T-helper 1 cell treated with Interleukin-12 subunit alpha and Interleukin-12 subunit beta and Interleukin-4 antibody, amounts not matched to agents 30 μg/mL and 1 μg/mL, for 36 hours (primary cell): Measurements from ENCODE around the gene HMX1.

ENCODE experiments used
- H3K27ac Mint-ChIP-seq: one replicate; pipeline ENCODE4 v1.8.0; 2021; ENCODE audit warnings: mild to moderate bottlenecking, mixed read lengths
- H3K27me3 Mint-ChIP-seq: one replicate; pipeline ENCODE4 v1.8.0; 2021; ENCODE audit warnings: low read depth, mixed read lengths
- H3K36me3 Mint-ChIP-seq: one replicate; pipeline ENCODE4 v1.8.0; 2021; ENCODE audit warnings: low read depth, mixed read lengths
- H3K4me1 Mint-ChIP-seq: one replicate; pipeline ENCODE4 v1.8.0; 2021; ENCODE audit warnings: low read depth, mixed read lengths
- H3K4me3 Mint-ChIP-seq: one replicate; pipeline ENCODE4 v1.8.0; 2021; ENCODE audit warnings: mild to moderate bottlenecking, moderate library complexity, mixed read lengths
- H3K9me3 Mint-ChIP-seq: one replicate; pipeline ENCODE4 v1.8.0; 2021; ENCODE audit warnings: mixed read lengths

Gene HMX1

DNA sequence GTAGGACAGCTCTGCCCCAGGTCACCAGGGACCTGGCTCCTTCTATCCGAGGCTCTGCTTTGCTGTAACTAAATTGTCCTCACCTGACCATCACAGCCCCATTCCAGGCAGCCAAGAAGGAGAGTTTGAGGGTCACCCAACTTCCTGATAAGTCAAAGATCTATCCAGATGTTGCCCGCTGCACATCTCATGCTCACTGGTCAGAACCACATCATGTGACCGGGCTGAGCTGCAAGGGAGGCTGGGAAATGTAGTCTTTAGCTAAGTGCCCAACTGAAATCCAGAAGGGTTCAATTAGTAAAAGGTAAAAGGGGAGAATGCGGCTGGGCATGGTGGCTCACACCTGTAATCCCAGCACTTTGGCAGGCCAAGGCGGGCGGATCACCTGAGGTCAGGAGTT, 18.4 kb downstream of the HMX1 start:
- Mint-ChIP-seq H3K36me3 (no peaks in the 10 kb centered on the region), H3K9me3 (no peaks in the 10 kb centered on the region), H3K27me3 (peaks cover 38% of the 10 kb centered on the region)

DNA sequence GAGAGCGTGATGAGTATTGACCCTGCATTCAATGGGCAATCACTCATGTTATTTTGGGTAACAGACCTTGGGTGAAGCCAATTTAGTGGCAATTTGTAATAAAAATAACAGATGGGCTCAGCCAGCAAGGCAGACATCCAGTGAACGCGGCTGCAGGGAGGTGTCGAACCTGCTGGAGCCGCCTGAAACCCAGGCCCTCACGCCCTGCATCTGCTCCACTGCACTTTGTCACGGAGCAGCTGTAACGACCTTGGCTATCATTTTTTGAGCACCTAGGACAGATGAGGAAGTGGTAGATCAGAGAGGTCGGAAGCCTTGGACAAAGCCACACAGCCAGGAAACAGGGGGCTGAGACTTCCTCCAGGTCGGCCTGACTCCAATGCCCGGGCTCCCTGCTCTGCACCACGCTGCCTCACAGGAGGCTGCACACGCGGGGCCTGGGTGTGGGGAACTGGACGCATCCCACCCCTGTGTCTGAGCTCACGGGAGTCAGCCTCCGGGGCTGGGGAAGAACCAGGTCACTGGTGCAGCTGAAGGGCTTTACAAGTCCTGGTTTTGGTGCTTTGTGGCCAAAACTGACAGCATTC, 19.4 kb downstream of the HMX1 start:
- H3K4me1 Mint-ChIP-seq, result no peaks in the 10 kb centered on the region
- H3K27me3 Mint-ChIP-seq, result peaks cover 31% of the 10 kb centered on the region
- no peak overlapping the region for H3K27ac Mint-ChIP-seq
- no peaks in the 10 kb centered on the region for H3K9me3 Mint-ChIP-seq
- H3K36me3 Mint-ChIP-seq, result no peaks in the 10 kb centered on the region
- no peak overlapping the region for H3K4me3 Mint-ChIP-seq

More for the DNA sequence above, 18.4 kb downstream of the HMX1 start:
- no peak overlapping the region for H3K27ac Mint-ChIP-seq
- H3K4me1 Mint-ChIP-seq, result no peaks in the 10 kb centered on the region
- H3K4me3 Mint-ChIP-seq, result no peak overlapping the region

DNA sequence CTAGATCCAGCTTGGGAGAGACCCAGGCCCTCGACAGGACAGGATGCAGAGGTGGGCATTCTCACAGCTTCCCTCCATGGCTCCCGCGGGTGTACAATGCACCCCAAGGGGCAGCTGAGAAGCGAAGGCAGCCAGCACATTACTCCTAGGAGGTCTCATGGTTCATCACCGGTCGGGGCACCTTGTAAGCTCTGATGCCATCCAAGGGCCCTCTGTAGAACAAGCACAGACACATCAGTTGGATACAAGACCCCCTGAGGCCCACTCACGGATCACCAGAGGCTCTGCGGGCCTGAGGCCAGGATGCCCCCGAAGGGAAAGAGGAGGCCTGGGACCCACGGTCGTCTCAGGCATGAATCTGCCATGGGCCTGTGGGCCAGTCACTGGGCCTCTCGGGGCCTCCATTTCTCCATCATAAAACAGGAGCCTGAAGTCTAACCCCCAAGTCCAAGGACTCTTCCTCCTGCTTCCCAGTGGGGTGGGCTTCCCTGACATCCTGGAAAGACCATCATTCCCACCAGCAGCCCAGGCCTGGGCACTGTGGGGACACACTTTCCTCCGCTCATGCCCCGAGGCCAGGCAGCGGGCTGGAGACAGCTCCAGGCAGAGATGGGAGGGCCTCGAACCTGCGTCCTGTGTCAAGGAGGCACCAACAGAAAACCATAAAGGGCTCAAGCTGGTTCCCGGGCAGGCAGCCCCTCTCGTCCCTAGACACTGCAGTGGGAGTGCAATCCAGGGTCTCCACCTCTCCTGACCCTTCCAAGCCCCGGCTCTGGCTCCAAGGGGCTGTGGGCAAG, 20.1 kb downstream of the HMX1 start:
- H3K27ac Mint-ChIP-seq, result no peak overlapping the region
- H3K4me1 Mint-ChIP-seq, result no peaks in the 10 kb centered on the region
- no peaks in the 10 kb centered on the region for H3K36me3 Mint-ChIP-seq
- H3K9me3 Mint-ChIP-seq, result no peaks in the 10 kb centered on the region
- peaks cover 26% of the 10 kb centered on the region for H3K27me3 Mint-ChIP-seq
- no peak overlapping the region for H3K4me3 Mint-ChIP-seq

DNA sequence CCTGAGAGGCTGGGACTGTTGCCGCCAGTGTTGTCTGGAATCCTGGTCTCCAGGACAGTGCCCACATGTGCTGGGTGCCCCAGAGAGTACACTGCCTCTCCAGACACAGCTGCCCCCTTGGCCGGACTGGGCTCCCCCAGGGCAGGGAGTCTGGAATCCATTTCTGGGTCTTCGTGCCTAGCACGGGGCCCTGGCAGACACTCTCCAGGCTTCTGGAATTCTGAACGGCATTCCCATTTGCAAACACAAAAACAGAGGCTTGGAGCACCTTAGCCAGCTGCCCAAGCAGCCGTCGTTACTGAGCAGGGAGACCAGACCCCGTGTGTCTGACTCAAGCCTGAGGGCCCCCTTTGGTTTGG, 20.8 kb downstream of the HMX1 start:
- no peaks in the 10 kb centered on the region for H3K9me3 Mint-ChIP-seq
- H3K27me3 Mint-ChIP-seq, result peaks cover 19% of the 10 kb centered on the region
- no peaks in the 10 kb centered on the region for H3K4me1 Mint-ChIP-seq
- H3K27ac Mint-ChIP-seq, result no peak overlapping the region
- H3K36me3 Mint-ChIP-seq, result no peaks in the 10 kb centered on the region
- no peak overlapping the region for H3K4me3 Mint-ChIP-seq

DNA sequence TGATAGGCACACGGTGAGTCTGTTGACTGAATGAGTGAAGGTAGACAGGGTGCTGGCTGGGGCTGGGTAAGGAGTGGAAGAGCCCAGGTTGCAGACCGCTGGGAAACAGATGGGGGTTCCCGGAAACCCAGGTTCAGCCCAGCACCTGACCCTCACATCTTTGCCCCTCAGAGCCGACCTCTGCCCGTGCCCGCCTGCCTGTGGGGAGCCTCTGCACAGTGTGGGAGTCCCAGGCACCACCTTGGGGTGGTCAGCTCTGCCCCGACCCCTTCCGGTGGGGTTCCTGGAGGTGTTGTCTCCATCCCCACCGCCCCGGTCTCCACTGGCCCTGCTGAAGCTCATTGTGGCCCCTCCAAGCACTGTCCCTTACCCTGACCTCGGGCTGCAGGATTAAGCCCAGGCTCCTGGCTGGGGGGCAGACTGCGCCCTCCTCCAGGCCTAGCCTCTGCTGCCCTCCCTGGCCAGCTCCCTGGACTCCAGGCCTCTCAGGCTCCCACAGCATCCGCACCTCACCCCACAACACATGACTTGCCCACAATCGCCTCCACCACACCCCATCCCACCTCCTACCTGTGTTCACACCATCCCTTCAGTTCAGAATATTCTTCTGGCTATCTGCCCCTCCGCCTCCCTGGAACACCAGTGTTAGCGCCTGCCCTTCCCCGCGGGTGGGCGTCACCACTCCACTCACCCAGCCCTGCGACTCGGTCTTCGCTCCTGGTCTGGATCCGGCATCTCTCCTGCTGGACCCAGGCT, 21.4 kb downstream of the HMX1 start:
- no peak overlapping the region for H3K4me3 Mint-ChIP-seq
- no peaks in the 10 kb centered on the region for H3K9me3 Mint-ChIP-seq
- no peaks in the 10 kb centered on the region for H3K36me3 Mint-ChIP-seq
- H3K27me3 Mint-ChIP-seq, result peaks cover 13% of the 10 kb centered on the region
- no peaks in the 10 kb centered on the region for H3K4me1 Mint-ChIP-seq
- no peak overlapping the region for H3K27ac Mint-ChIP-seq

DNA sequence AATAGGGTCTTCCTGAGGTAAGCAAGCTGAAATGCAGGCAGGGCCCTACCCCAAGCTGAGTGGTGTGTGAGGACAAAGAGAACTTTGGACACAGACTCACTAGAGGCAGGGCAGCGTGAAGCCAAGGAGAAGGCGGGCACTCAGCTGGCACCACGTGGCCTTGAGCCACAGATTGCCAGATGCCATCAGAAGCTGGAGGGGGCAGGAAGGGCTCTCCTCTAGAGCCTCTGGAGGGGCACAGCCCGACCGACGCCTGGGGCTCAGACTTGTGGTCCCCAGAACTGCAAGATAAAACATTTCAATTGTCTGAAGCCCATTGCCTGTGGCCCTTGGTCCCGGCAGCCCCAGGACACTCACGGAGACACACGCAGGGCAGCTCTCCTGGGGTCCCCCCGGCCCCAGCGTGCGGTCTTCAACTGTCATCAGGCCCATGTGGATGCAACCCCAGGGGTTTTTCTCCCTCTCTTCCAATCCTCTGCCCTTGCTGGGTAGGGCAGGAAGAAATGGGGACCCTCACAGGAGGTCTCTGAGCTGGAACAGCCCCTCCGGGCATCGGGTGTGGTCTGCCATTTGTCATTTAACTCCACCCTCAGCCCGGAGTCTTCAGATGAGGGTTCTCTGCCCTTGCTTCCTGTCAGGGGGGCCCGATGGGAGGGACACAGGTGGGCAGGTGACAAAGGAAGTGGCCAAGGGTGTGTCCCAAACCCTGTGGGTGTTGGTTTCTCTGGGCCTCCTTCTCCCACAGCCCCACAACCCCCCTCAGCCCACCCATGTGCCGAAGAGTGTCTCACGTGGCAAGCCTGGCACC, 22.2 kb downstream of the HMX1 start:
- no peaks in the 10 kb centered on the region for H3K36me3 Mint-ChIP-seq
- H3K9me3 Mint-ChIP-seq, result no peaks in the 10 kb centered on the region
- H3K4me1 Mint-ChIP-seq, result no peaks in the 10 kb centered on the region
- no peak overlapping the region for H3K27ac Mint-ChIP-seq
- no peak overlapping the region for H3K4me3 Mint-ChIP-seq
- H3K27me3 Mint-ChIP-seq, result peaks cover 6% of the 10 kb centered on the region

DNA sequence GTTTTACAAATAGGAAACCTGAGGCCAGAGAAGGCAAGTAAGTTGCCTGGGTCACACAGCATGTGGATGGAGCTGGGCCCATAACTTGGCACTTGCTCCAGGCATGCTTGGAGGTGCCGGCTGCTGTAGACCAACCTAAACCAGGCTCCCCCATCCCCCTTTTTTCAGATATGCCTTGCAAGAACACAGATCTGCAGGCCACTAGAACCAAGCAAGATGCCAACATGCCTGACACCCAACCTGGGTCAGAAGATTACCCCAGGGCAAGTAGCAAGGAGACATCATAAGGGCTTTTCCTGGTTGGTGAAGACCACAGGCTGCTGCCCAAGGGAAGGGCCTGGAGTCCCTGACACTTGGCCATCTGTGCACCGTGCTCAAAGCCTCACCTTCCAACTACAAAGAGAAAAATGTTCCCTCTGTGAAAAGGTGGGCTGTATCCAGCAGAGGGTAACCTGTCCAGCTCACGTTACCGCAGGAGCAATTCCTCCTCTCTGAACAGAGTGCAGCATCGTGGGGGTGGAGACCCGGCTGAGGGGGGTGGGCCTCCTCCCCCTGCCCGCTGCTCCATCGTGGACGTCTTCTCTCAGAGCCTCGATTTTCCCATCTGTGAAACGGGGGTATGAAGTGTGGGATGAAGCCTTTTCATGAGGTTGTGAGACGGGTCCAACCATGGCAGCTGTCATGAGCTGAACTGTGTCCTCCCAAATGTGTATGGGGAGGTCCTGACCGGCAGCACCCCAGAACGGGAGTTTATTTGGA, 23.0 kb downstream of the HMX1 start:
- no peaks in the 10 kb centered on the region for H3K9me3 Mint-ChIP-seq
- no peaks in the 10 kb centered on the region for H3K4me1 Mint-ChIP-seq
- no peak overlapping the region for H3K27ac Mint-ChIP-seq
- H3K4me3 Mint-ChIP-seq, result no peak overlapping the region
- peaks cover 4% of the 10 kb centered on the region for H3K27me3 Mint-ChIP-seq
- no peaks in the 10 kb centered on the region for H3K36me3 Mint-ChIP-seq

DNA sequence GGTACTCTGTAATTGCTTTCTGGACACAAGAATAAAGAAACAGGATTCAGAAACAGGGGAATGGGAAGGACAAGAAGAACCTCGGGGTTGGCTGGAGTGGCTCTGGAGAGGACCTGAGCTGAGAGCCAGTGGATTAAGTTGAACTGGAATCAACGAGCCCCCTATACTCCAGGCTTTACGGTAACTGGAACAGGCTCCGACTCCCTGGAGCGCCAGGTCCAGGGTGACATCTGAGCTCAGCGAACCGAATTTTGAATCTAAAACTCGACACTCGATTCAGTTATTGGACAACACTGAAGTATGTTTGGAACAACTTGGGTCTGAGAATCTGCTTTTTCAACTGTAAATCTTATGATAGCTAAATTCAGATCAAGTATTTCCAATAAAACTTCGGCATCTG, 23.9 kb downstream of the HMX1 start:
- H3K27me3 Mint-ChIP-seq, result no peaks in the 10 kb centered on the region
- H3K36me3 Mint-ChIP-seq, result no peaks in the 10 kb centered on the region
- H3K4me1 Mint-ChIP-seq, result no peaks in the 10 kb centered on the region
- H3K9me3 Mint-ChIP-seq, result no peaks in the 10 kb centered on the region
- no peak overlapping the region for H3K4me3 Mint-ChIP-seq
- H3K27ac Mint-ChIP-seq, result no peak overlapping the region

DNA sequence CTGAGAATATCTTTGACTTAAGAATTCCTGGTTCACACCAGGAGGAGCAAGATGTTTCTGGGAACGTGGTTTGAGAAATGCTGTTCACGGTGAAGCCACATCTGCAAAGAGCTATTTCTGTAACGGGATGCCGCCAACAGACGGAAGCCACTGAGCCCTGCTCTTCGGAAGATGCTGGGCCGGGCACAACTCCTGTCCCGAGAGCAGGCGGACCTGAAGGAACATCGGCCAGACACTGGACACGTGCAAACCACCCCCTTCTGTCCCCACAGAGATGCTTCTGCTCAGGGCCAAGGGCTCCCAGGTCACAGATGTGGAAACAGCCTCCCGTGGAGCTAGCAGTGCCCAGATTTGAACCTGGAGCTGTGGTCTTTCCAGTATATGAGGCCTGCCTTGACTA, 24.3 kb downstream of the HMX1 start:
- Mint-ChIP-seq H3K27ac (no peak overlapping the region), H3K27me3 (no peaks in the 10 kb centered on the region), H3K4me3 (no peak overlapping the region), H3K36me3 (no peaks in the 10 kb centered on the region), H3K9me3 (no peaks in the 10 kb centered on the region), H3K4me1 (no peaks in the 10 kb centered on the region)

DNA sequence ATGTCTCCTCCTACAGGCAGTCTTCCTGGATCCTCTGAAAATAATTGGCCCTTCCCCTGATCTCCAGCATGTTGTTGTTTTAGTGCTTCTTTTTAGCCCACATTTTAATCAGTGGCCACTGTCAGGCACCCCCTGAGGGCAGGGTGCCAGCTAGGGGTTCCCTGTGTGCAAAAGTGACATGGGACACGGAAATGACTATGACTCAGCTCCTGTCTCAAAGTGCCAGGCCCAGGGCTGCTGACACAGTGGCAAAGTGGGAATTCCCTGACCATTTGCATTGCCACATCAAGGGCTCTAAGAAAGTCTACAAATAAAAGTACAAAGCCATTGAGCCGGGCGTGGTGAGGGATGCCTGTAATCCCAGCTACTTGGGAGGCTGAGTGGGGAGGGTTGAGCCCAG, 24.8 kb downstream of the HMX1 start:
- Mint-ChIP-seq H3K9me3 (no peaks in the 10 kb centered on the region), H3K27me3 (no peaks in the 10 kb centered on the region), H3K36me3 (no peaks in the 10 kb centered on the region), H3K27ac (no peak overlapping the region), H3K4me1 (no peaks in the 10 kb centered on the region), H3K4me3 (no peak overlapping the region)

DNA sequence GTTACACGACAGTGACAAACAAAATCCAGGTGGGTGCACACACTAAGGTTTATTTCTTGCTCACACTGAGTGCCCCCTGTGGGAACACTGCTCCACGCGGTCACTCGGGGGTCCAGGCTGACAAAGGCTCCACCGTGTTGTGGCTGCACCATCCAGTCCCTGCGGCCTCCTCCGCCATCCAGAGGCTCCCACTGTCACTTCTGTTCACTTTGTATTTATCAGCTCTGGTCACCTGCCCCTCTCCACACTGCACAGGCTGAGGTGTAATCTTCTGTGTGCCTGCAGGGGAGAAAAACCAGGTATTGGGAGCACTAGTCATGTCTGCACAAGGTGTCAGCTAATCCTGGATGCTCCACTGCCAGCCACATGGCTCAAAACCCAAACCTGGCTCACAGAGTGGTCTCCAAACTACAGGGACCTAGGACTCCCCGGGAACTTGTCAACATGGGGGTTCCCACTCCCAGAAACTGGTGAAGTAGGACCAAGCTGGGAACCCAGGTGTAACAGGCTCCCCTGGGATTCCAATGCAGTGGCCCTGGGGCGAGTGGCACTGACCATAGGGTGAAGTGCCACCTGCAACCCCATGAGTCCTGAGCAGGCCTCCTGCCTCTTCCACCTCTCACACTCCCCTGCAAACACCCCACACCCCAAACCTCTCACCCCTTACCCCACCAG, 25.5 kb downstream of the HMX1 start:
- H3K4me1 Mint-ChIP-seq, result no peaks in the 10 kb centered on the region
- no peak overlapping the region for H3K27ac Mint-ChIP-seq
- H3K4me3 Mint-ChIP-seq, result no peak overlapping the region
- H3K27me3 Mint-ChIP-seq, result no peaks in the 10 kb centered on the region
- H3K36me3 Mint-ChIP-seq, result no peaks in the 10 kb centered on the region
- no peaks in the 10 kb centered on the region for H3K9me3 Mint-ChIP-seq

DNA sequence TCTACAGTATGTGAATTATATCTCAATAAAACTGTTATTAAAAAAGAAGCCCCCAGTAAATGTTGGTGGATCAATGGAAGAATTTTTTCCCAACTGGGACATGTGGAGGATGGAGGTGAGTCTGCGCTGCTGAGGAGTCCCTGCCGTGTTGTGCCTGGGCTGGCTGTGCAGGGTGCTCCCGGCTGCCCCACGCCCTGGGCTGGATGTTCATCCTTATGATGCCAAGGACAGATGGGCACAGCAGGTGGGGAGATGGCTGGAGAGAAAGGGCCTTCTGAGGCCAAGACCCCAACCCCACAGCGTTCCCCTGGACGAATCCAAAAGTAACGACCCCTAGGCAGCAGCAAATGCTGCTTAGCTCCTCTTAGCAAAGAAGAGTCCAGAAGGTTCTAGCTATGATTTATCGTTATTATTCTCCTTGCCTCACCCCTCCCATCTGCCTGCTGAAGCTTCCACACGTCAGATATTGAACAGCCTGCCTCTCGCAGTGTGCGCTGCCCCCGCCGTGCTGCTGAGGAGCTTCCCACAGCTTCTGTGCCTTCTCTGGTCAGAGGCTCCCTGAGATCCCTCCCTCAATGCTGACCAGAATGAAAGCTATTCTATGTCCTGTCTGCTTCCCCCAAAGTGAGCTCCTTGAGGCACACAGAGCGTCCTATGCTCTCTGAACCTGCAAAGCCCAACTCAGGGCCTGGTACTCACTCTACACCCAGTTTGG, 26.5 kb downstream of the HMX1 start:
- no peaks in the 10 kb centered on the region for H3K4me1 Mint-ChIP-seq
- no peak overlapping the region for H3K4me3 Mint-ChIP-seq
- H3K9me3 Mint-ChIP-seq, result no peaks in the 10 kb centered on the region
- H3K36me3 Mint-ChIP-seq, result no peaks in the 10 kb centered on the region
- no peaks in the 10 kb centered on the region for H3K27me3 Mint-ChIP-seq
- H3K27ac Mint-ChIP-seq, result no peak overlapping the region

DNA sequence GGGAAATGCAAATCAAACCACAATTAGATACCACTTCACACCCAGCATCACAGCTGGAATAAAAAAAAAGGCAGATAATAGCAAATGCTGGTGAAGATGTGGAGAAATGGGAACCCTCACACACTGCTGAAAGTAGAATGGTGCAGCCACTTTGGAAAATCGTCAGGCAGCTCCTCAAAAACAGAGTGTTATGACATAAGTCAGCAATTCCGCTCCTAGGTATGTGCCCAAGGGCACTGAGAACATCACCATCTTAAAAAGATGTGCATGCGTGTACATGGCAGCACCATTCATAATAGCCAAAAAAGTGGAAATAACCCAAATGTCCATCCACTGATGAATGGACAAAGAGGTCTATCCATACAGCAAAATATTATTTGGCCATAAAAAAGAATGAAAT, 28.0 kb downstream of the HMX1 start:
- Mint-ChIP-seq H3K27me3 (no peaks in the 10 kb centered on the region), H3K4me3 (no peak overlapping the region), H3K27ac (no peak overlapping the region), H3K36me3 (no peaks in the 10 kb centered on the region), H3K4me1 (no peaks in the 10 kb centered on the region), H3K9me3 (no peaks in the 10 kb centered on the region)
